D721Med (cell line): ENCODE data around the gene UGT2B7.

Source experiments
- DNase-seq: peaks from one replicate; pipeline ENCODE4 v3.0.0; 2011; ENCODE audit warnings: low spot score; ENCODE audit not compliant: insufficient read length
- FAIRE-seq: peaks from 2 replicates; lab custom pipeline; 2011; peaks lifted over from hg19 to GRCh38; lab: Jason Lieb, UNC
- TF ChIP-seq, protein P1 (sequence below): IDR thresholded peaks from 2 replicates; pipeline ENCODE4 v1.5.1; 2012; ENCODE audit warnings: mild to moderate bottlenecking, control low read depth; ENCODE audit not compliant: insufficient read depth; ENCODE audit errors: missing control alignments

UGT2B7 gene

DNA sequence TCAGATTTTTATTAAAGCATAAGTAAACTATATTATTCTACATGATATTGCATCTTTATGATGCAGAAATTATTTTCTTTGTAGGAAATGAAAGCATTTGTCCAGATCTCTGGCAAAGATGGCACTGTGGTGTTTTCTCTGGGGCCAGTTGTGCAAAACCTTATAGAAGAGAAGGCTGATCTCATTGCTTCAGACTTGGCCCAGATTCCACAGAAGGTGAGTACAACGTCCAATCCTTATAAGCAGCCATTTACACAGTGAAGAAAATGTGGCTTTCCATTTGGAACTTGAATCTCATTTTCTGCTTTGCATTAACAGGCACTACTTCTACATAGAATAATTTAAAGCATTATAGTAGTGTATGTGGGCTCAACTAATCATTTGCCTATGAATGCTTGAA is 6.9 kb upstream of the UGT2B7 start:
- TF ChIP-seq, protein P1, sequence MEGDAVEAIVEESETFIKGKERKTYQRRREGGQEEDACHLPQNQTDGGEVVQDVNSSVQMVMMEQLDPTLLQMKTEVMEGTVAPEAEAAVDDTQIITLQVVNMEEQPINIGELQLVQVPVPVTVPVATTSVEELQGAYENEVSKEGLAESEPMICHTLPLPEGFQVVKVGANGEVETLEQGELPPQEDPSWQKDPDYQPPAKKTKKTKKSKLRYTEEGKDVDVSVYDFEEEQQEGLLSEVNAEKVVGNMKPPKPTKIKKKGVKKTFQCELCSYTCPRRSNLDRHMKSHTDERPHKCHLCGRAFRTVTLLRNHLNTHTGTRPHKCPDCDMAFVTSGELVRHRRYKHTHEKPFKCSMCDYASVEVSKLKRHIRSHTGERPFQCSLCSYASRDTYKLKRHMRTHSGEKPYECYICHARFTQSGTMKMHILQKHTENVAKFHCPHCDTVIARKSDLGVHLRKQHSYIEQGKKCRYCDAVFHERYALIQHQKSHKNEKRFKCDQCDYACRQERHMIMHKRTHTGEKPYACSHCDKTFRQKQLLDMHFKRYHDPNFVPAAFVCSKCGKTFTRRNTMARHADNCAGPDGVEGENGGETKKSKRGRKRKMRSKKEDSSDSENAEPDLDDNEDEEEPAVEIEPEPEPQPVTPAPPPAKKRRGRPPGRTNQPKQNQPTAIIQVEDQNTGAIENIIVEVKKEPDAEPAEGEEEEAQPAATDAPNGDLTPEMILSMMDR = no peak
- FAIRE-seq (no peak), DNase-seq (no peak)

DNA sequence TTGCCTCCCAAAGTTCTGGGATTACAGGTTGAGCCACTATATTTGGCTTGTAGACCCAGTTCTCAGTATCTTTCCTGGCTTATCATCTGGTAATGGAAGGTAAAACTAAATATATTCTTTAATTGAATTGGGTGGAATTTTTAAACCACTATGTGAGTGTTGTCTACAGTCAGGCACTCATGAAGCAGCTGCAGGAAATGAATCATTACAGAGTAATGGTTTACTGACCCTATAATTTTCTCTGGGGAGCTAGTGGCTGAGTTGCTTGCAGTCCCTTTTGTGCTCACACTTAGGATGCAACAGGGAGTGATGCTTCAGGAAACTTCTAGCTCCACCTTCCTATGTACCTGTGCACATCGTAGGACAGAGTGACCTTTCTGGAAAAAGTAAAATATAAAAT is 4.1 kb upstream of the UGT2B7 start:
- DNase-seq (no peak), FAIRE-seq (no peak)
- TF ChIP-seq, protein P1 = no peak

- TF ChIP-seq, protein P1 = no peak
- FAIRE-seq = no peak
- no peak for DNase-seq
Measured at GRCh38 chr4:69092980-69093568, 3.2 kb upstream of the UGT2B7 start.

DNA sequence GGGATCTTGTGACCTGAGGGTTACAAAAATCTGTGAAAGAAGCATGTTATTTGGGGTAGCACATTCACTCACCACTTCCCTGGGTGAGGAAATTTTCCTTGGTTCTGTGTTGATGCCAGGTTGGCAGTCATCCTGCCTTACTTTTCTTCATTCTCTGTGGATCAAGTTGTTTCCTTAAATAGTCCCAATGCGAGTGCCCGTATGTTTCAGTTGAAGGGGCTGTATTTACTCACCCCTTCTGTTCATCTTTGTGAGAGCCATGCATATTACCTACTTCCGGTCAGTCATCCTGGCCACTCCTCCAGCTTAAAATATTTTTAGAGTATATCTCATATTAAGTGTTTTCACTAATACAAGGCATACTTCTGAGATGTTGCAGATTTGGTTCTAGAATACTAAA is 2.6 kb upstream of the UGT2B7 start:
- no peak for DNase-seq
- no peak for FAIRE-seq
- TF ChIP-seq, protein P1 = no peak

GRCh38 chr4:69095301-69095731 is 958 bp upstream of the UGT2B7 start:
- FAIRE-seq = no peak
- no peak for DNase-seq
- TF ChIP-seq, protein P1 = no peak

DNA sequence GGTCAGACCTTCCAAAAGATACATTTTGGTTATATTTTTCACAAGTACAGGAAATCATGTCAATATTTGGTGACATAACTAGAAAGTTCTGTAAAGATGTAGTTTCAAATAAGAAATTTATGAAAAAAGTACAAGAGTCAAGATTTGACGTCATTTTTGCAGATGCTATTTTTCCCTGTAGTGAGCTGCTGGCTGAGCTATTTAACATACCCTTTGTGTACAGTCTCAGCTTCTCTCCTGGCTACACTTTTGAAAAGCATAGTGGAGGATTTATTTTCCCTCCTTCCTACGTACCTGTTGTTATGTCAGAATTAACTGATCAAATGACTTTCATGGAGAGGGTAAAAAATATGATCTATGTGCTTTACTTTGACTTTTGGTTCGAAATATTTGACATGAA is 536 bp downstream of the UGT2B7 start:
- FAIRE-seq = no peak
- TF ChIP-seq, protein P1 = no peak
- DNase-seq = no peak

DNA sequence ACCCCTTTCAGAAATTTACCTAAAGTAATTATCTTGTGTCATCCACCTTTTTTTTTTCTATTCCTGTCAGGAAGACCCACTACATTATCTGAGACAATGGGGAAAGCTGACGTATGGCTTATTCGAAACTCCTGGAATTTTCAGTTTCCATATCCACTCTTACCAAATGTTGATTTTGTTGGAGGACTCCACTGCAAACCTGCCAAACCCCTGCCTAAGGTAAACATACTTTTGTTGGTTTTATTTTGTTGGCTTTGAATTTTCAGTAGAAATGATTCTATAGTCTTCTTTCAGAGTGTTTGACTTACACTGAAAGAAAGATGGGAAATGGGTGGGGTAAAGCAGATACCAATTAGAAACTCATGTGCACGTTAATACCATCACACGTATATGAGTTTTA is 2.2 kb downstream of the UGT2B7 start:
- TF ChIP-seq, protein P1 = no peak
- FAIRE-seq (no peak), DNase-seq (no peak)
